Keratinocyte (primary cell): ENCODE data around the gene IFT43. TPM values are rescaled to one million over a fixed set of nuclear protein-coding genes. Genes with fewer than 3 reads are reported as not detected.

Experiments used
- DNase-seq: peaks from one replicate; pipeline ENCODE4 v3.0.0-alpha.2; 2011; ENCODE audit warnings: low read depth, missing footprints, low spot score
- FAIRE-seq: peaks from 2 replicates; lab custom pipeline; 2011; peaks lifted over from hg19 to GRCh38; lab: Jason Lieb, UNC
- H2AFZ ChIP-seq: 2 replicates; pipeline ENCODE4 v1.6.0; 2012; ENCODE audit warnings: low read length, control low read depth, inconsistent platforms; ENCODE audit not compliant: control insufficient read depth
- H3K27ac ChIP-seq: 2 replicates; pipeline ENCODE4 v1.5.1; 2011; ENCODE audit warnings: low read length; ENCODE audit not compliant: control insufficient read depth, insufficient read depth
- H3K27me3 ChIP-seq: 3 replicates; pipeline ENCODE4 v1.6.0; 2011; ENCODE audit warnings: low read length; ENCODE audit not compliant: control insufficient read depth, insufficient read depth; ENCODE audit errors: extremely low read depth
- H3K36me3 ChIP-seq, 2 experiments: 2 replicates in 1 of 2; 3 replicates in 1 of 2; pipeline ENCODE4 v1.5.1; 2011; ENCODE audit warnings: low read length in 2 of 2, mild to moderate bottlenecking in 1 of 2; ENCODE audit not compliant: control insufficient read depth in 2 of 2, insufficient read depth in 2 of 2; ENCODE audit errors: extremely low read depth in 1 of 2
- H3K4me1 ChIP-seq: 3 replicates; pipeline ENCODE4 v1.5.1; 2011; ENCODE audit warnings: low read length; ENCODE audit not compliant: control insufficient read depth, insufficient read depth; ENCODE audit errors: extremely low read depth
- H3K4me2 ChIP-seq: 3 replicates; pipeline ENCODE4 v1.6.0; 2011; ENCODE audit warnings: low read depth, low read length; ENCODE audit not compliant: control insufficient read depth, insufficient read depth; ENCODE audit errors: extremely low read depth
- H3K4me3 ChIP-seq, 3 experiments: fragments of 200-600 bp in 1 of 3; sonication (generic) in 1 of 3; 2 replicates in 2 of 3; 3 replicates in 1 of 3; pipeline ENCODE4 v1.5.1; 2011 to 2016; ENCODE audit warnings: low read length in 3 of 3, mild to moderate bottlenecking in 3 of 3, control low read depth in 2 of 3, inconsistent platforms in 1 of 3, low read depth in 1 of 3, mixed read lengths in 1 of 3, mixed run types in 1 of 3, moderate library complexity in 1 of 3; ENCODE audit not compliant: control insufficient read depth in 2 of 3, insufficient read depth in 2 of 3; ENCODE audit errors: extremely low read depth in 1 of 3
- H3K79me2 ChIP-seq: 2 replicates; pipeline ENCODE4 v1.6.0; 2012; ENCODE audit warnings: low read length; ENCODE audit not compliant: control insufficient read depth, insufficient read depth
- H3K9ac ChIP-seq: 3 replicates; pipeline ENCODE4 v1.6.0; 2011; ENCODE audit warnings: low read length; ENCODE audit not compliant: control insufficient read depth, insufficient read depth; ENCODE audit errors: extremely low read depth
- H3K9me1 ChIP-seq: 3 replicates; pipeline ENCODE4 v1.6.0; 2011; ENCODE audit warnings: low read length; ENCODE audit not compliant: control insufficient read depth, insufficient read depth; ENCODE audit errors: extremely low read depth
- H3K9me3 ChIP-seq: 2 replicates; pipeline ENCODE4 v1.5.1; 2012; ENCODE audit warnings: low read depth, low read length; ENCODE audit not compliant: control insufficient read depth
- H4K20me1 ChIP-seq: 3 replicates; pipeline ENCODE4 v1.6.0; 2011; ENCODE audit warnings: low read length; ENCODE audit not compliant: control insufficient read depth, insufficient read depth; ENCODE audit errors: extremely low read depth
- CTCF ChIP-seq, 3 experiments: IDR thresholded peaks in 1 of 3; conservative IDR thresholded peaks in 1 of 3; optimal IDR thresholded peaks in 1 of 3; 2 replicates in 2 of 3; 3 replicates in 1 of 3; pipeline versions ENCODE3 to v1.5.1; 2011; ENCODE audit warnings: low read length in 3 of 3, mild to moderate bottlenecking in 3 of 3, moderate library complexity in 2 of 3, control low read depth in 1 of 3, inconsistent platforms in 1 of 3; ENCODE audit not compliant: insufficient read depth in 2 of 3; ENCODE audit errors: extremely low read depth in 1 of 3
- EZH2 ChIP-seq: IDR thresholded peaks from one replicate; pipeline ENCODE4 v1.6.1; 2012; ENCODE audit warnings: inconsistent platforms, mild to moderate bottlenecking, low read length, moderate library complexity
- dilution Hi-C: fragments of 300-500 bp; cut with MboI; formaldehyde crosslinking; loops from one replicate; pipeline ENCODE4 v1.7.0; 2020; ENCODE audit warnings: low sequenced_read_pairs; ENCODE audit not compliant: extremely low pct_ligation_motif_present
- polyA plus RNA-seq, 5 experiments: library from polyadenylated mRNA; depleted of rRNA in 3 of 5; stranded (reverse) in 3 of 5; stranded (forward) in 1 of 5; unstranded in 1 of 5; fragments of >200 nt; gene quantifications; 1 replicate in 1 of 5; 2 replicates in 3 of 5; 3 replicates in 1 of 5; pipeline versions ENCODE4 v1.2.1 to v1.2.3, GENCODE V29; 2011 to 2012; ENCODE audit warnings: missing spikeins in 2 of 5, low read depth in 1 of 5, low replicate concordance in 1 of 5

Gene IFT43
- polyA plus RNA-seq, 1 donor (not counting 4 experiments of a cell fraction or from before 2014, with no cell fraction given): 41.6 TPM

- Histone ChIP-seq H2AFZ (no peak overlapping the region), H3K79me2 (no peaks in the 10 kb centered on the region), H3K9ac (no peak overlapping the region), H3K36me3 (peaks cover 3 to 4% of the 10 kb centered on the region in 2 experiments), H3K27me3 (no peaks in the 10 kb centered on the region), H3K4me2 (no peak overlapping the region), H3K9me3 (no peaks in the 10 kb centered on the region), H3K4me3 (no peak overlapping the region), H3K4me1 (peaks cover 3% of the 10 kb centered on the region), H3K9me1 (no peaks in the 10 kb centered on the region), H3K27ac (no peak overlapping the region), H4K20me1 (no peaks in the 10 kb centered on the region)
- FAIRE-seq (peak; percentile 20), DNase-seq (no peak)
- dilution Hi-C loops: no loop called here
- TF ChIP-seq CTCF (optimal IDR thresholded peaks at IDR 0.05 in 1 of 3, IDR thresholded peaks at IDR 0.05 in 1 of 3, conservative IDR thresholded peaks at IDR 0.05 in 1 of 3; ENCODE audit: extremely low read depth in 1 of 3, insufficient read depth in 2 of 3, low read length in 3 of 3) (no peak), EZH2 (no peak)
Observed at GRCh38 chr14:76034566-76034965, 49.0 kb downstream of the IFT43 start.

GRCh38 chr14:76040704-76041103, 55.1 kb downstream of the IFT43 start:
- H3K4me2 ChIP-seq: no peak overlapping the region
- no peaks in the 10 kb centered on the region for H3K79me2 ChIP-seq
- FAIRE-seq (no peak), DNase-seq (no peak)
- H3K4me1 ChIP-seq: no peaks in the 10 kb centered on the region
- no peaks in the 10 kb centered on the region for H3K27me3 ChIP-seq
- peaks cover 0 to 4% of the 10 kb centered on the region in 2 experiments for H3K36me3 ChIP-seq
- no peak overlapping the region for H3K27ac ChIP-seq
- H3K9me1 ChIP-seq: no peaks in the 10 kb centered on the region
- no peak overlapping the region for H3K9ac ChIP-seq
- H3K4me3 ChIP-seq: no peak overlapping the region
- TF ChIP-seq EZH2: no peak
- TF ChIP-seq CTCF (optimal IDR thresholded peaks at IDR 0.05 in 1 of 3, IDR thresholded peaks at IDR 0.05 in 1 of 3, conservative IDR thresholded peaks at IDR 0.05 in 1 of 3; ENCODE audit: extremely low read depth in 1 of 3, insufficient read depth in 2 of 3, low read length in 3 of 3): no peak
- no peak overlapping the region for H2AFZ ChIP-seq
- H3K9me3 ChIP-seq: no peaks in the 10 kb centered on the region
- H4K20me1 ChIP-seq: no peaks in the 10 kb centered on the region
- dilution Hi-C loops: no loop called here
